GM20000 (cell line): ENCODE results near the gene TOR2A.

Experiments
- DNase-seq: peaks from one replicate; pipeline ENCODE4 v3.0.0; 2012; ENCODE audit warnings: low spot score
- TF ChIP-seq, protein P1 (sequence below): IDR thresholded peaks from 2 replicates; pipeline ENCODE4 v1.5.1; 2012; ENCODE audit warnings: mild to moderate bottlenecking, control low read depth; ENCODE audit errors: extremely low read depth, missing control alignments

The TOR2A gene

DNA sequence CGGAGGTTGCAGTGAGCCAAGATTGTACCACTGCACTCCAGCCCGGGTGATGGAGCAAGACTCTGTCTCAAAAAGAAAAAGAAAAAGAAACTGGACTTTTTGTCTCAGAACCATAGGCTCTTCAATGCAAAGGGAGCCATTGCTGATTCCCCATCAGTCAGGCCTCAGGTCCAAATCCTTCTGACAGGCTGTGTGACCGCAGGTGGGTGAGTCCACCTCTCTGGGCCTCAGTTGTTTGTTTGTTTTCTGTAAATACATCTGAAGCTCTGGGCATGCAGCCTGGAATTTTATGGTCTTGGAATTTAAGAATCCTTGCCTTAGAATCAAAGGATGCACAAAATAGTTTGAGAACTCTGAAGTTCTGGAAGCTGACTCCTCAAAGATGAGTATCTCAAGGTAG lies 21.1 kb upstream of the TOR2A start:
- DNase-seq, result no peak
- TF ChIP-seq, protein P1, sequence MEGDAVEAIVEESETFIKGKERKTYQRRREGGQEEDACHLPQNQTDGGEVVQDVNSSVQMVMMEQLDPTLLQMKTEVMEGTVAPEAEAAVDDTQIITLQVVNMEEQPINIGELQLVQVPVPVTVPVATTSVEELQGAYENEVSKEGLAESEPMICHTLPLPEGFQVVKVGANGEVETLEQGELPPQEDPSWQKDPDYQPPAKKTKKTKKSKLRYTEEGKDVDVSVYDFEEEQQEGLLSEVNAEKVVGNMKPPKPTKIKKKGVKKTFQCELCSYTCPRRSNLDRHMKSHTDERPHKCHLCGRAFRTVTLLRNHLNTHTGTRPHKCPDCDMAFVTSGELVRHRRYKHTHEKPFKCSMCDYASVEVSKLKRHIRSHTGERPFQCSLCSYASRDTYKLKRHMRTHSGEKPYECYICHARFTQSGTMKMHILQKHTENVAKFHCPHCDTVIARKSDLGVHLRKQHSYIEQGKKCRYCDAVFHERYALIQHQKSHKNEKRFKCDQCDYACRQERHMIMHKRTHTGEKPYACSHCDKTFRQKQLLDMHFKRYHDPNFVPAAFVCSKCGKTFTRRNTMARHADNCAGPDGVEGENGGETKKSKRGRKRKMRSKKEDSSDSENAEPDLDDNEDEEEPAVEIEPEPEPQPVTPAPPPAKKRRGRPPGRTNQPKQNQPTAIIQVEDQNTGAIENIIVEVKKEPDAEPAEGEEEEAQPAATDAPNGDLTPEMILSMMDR, result no peak

DNA sequence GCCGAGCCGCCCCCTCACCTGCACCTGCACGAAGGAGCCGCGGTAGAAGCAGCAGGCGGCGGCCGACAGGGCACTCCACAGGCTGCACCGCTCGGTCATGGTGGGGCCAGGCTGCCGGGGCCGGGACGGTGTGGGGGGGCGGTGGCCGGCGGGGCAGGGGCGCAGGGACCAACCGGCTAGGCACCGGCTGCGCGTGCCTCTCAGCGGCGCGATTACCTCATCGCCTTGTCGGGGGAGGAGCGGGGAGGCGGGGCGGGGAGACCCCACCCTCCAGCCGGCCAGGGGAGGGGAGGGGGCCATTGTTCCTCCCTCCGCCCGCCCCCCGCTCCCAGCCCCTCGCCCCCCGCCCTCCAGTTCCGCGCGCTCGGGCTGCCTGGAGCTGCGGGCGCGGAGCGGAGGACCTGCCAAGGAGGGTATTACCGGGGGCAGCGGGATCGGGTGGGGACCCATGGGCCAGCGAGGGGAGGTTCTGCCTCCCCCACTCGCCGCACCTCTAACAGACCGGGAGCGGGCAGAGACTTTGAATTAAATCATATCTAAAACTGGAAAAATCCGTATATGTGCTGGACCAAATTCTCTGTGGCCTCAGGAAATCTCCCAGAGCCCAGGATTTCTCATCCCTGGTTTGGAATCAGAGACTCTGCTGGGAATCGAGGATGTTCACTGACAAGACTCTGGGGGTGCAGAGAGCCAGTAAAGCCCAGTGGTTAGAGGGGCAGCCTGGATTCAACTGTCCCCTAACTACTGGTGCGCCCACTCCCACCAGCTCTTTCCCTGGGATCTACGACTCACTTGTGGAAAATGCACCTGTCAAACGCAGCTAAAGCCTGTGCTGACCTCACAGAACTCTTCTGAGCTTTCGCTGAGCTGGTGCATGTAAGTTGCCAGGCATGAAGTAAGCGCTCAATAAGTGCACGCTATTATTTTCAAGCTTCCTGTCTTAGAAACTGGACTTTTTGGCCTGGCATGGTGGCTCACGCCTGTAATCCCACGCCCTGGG lies 20.3 kb upstream of the TOR2A start:
- TF ChIP-seq, protein P1, result no peak
- DNase-seq, result no peak

DNA sequence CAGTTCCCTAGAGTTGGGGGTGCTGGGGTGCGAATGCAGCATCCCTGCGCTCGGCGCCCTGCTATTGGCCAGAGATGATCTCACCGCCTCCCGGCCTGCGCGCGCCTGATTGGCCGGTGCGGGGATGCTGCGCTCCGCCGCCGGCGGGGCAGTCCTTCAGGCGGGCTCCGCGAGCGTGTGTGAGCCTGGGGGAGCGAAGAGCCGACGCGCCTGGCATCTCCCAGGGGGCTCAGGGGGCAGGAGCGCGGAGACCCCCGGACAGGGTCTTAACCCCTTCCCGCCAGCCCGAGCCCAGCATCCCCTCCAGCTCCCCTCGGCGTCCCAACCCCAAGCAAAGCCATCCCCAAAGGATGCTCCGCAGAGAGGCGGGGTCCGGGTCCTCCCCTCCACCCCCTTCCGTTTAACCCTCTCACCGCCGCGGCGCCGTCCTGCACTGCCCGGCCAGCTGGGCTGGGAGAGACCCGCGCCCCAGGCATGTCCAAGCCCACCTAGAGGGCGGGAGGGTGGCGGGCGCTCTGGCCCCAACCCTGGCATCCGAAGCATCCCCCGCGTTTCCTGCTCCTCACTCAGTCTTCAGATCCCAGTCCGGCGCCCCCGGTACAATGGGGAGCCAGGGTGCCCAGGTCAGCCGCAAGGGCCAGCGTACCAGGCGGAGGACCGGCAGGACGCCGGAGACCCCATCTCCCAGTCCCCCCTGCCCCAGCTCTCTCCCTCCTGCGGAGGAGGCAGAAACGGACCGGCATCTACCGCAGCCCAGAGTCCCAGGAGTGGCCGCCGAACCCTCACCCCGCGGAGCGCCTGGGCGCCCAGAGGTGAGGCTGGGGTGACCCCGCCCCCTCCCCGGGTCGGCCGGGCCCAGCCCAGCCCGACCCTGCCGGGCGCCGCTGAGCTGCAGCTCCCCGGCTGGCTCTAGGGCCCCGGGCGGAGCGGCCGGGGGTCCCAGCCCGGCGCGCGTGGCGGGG lies 19.3 kb upstream of the TOR2A start:
- TF ChIP-seq, protein P1, result no peak
- DNase-seq, result no peak

DNA sequence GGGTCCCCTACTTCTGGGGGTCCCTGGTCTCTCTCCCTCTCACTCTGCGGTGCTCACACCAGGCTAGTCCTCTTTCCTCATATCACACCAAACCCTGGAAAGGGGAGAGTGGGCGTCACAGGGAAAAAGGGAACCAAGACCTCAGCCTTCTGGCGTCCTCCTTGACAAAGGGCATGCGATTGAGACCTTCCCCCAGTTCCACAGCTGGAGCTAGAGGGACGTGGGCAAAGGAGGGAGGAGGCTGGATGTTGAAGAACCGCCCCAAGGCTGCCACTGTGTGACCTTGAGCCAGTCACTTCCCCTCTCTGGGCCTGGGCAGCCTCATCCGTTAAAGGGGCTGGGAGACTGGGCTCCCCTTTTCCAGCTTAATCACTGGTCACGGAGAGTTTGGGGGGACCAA lies 18.5 kb upstream of the TOR2A start:
- no peak for DNase-seq

DNA sequence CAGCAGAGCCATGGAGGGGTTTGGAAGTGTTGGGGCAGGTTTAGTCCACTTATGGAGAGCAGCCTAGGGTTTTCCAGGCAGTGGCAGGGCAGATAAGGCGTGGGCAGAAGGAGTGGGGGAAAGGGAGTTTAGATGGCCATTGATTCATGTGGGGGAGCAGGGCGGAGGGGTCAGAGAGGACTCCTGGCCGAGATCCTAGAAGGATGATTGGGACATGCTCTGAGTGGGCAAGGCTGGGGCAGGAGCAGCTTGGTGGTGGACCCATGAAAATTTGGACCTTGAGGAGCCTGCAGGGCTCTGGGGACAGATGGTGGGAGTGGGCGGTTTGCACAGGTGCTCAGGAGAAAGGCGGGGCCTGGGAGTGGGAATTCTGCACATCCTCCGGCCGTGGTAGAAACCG lies 18.1 kb upstream of the TOR2A start:
- TF ChIP-seq, protein P1, result no peak
- no peak for DNase-seq

More for the DNA sequence above, 18.5 kb upstream of the TOR2A start:
- TF ChIP-seq, protein P1, result no peak

DNA sequence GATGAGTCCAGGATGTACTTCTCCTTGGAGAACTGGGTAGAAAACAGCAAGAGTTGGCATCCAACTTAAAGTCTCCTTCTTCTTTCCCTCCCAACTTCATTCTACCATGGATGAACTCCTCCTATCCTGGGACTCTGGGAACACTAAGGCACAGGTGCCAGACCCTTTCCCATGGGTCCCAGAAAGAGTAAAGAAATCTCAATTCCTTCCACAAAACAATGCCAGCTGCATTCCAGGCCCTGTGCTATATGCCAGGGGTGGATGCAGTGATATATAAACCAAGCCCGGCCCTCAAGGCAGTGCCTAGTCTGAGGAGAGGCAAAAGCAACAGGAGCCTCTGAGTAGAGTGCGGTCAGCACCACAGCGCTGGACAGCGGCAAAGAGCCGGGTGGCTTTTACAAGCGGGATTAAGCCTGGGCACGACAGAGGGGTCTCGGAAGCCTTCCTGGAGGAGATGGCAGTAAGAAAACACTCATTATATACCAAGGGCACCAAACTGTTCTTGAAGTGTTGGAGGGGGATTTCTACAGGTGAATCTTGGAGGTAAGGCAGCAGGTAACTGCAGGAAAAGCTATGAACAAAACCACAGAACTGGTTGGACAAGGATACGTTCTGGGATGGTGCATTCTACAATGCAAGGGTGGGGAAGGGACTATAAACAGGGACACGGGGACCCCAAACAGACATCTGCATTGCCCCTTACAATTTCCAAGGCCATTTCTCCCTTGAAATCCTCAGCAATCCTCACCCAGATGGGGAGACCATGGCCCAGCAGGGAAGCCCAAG lies 16.4 kb upstream of the TOR2A start:
- TF ChIP-seq, protein P1, result no peak
- DNase-seq, result no peak
